HepG2 (cell line): Measurements from ENCODE around the gene FBXW8. TPM values are rescaled to one million over a fixed set of nuclear protein-coding genes. Genes with fewer than 3 reads are reported as not detected.

Experiments used
- ATAC-seq: fragments of 200-7000 bp; cut with Tn5 transposase; 3 replicates; pipeline ENCODE4 v1.9.1; 2020; ENCODE audit warnings: mild to moderate bottlenecking, moderate library complexity
- BruUV-seq: library from RNA; stranded (reverse); fragments of 400-500 nt; replicated peaks from 2 replicates; lab custom pipeline; 2021; lab: Mats Ljungman, UMichigan
- CTCF ChIA-PET: fragments of 300-600 bp; formaldehyde crosslinking; extraction: SDS; loops from one replicate; lab custom pipeline; 2021; ENCODE audit warnings: low total read pairs, inconsistent platforms, low intra/inter-chr PET ratio; lab: Yijun Ruan, JAX
- POLR2A ChIA-PET: fragments of 350-600 bp; sonication (Branson Sonifier 250); formaldehyde crosslinking; loops from one replicate; lab custom pipeline; 2020; ENCODE audit warnings: antibody characterized with exemption, inconsistent platforms; lab: Yijun Ruan, JAX
- DNase-seq: peaks from one replicate; pipeline ENCODE4 v3.0.0-alpha.2; 2015; ENCODE audit warnings: low spot score
- FAIRE-seq: peaks from 3 replicates; lab custom pipeline; 2011; peaks lifted over from hg19 to GRCh38; lab: Jason Lieb, UNC
- H2AFZ ChIP-seq: one replicate; pipeline ENCODE4 v1.6.1; 2011; ENCODE audit warnings: low read length, inconsistent platforms
- H3K27ac ChIP-seq: fragments of 300-600 bp; 3 replicates; pipeline ENCODE4 v1.8.0; 2011; ENCODE audit warnings: mixed run types, mild to moderate bottlenecking, mixed read lengths, low read length, inconsistent platforms; ENCODE audit not compliant: insufficient read depth; ENCODE audit errors: extremely low read length
- H3K27me3 ChIP-seq, 2 experiments: fragments of 200-600 bp in 1 of 2; 2 replicates in 1 of 2; 3 replicates in 1 of 2; pipeline versions ENCODE4 v1.6.0 to v1.8.0; 2011; ENCODE audit warnings: low read length in 2 of 2, mild to moderate bottlenecking in 2 of 2, moderate library complexity in 2 of 2, inconsistent platforms in 1 of 2; ENCODE audit not compliant: insufficient read depth in 2 of 2, control insufficient read depth in 1 of 2
- H3K36me3 ChIP-seq, 2 experiments: fragments of 200-600 bp in 1 of 2; replicated peaks in 1 of 2; 2 replicates in 1 of 2; 3 replicates in 1 of 2; pipeline versions ENCODE4 v1.5.1 to v1.8.0; 2011; ENCODE audit warnings: low read length in 2 of 2, inconsistent platforms in 1 of 2; ENCODE audit not compliant: insufficient read depth in 2 of 2, control insufficient read depth in 1 of 2
- H3K4me1 ChIP-seq: 2 replicates; pipeline ENCODE4 v1.5.1; 2012; ENCODE audit warnings: low read length, inconsistent platforms; ENCODE audit not compliant: insufficient read depth
- H3K4me2 ChIP-seq: 2 replicates; pipeline ENCODE4 v1.6.0; 2011; ENCODE audit warnings: low read depth, low read length, inconsistent platforms
- H3K4me3 ChIP-seq, 3 experiments: fragments of 200-600 bp in 1 of 3; sonication (generic), shearing (Covaris generic) in 1 of 3; replicated peaks in 1 of 3; 2 replicates each; pipeline ENCODE4 v1.5.1; 2011 to 2016; ENCODE audit warnings: low read length in 3 of 3, inconsistent platforms in 2 of 3, low read depth in 2 of 3, mild to moderate bottlenecking in 2 of 3, control low read depth in 1 of 3, mixed read lengths in 1 of 3; ENCODE audit not compliant: insufficient read depth in 1 of 3
- H3K79me2 ChIP-seq: one replicate; pipeline ENCODE4 v1.6.1; 2011; ENCODE audit warnings: low read length, inconsistent platforms; ENCODE audit not compliant: insufficient read depth
- H3K9ac ChIP-seq: 2 replicates; pipeline ENCODE4 v1.6.0; 2011; ENCODE audit warnings: mild to moderate bottlenecking, low read depth, low read length, inconsistent platforms; ENCODE audit not compliant: insufficient read depth
- H3K9me3 ChIP-seq: 2 replicates; pipeline ENCODE4 v1.5.1; 2012; ENCODE audit warnings: mild to moderate bottlenecking, low read length
- H4K20me1 ChIP-seq: 2 replicates; pipeline ENCODE4 v1.6.0; 2011; ENCODE audit warnings: inconsistent platforms, mild to moderate bottlenecking, low read length, moderate library complexity; ENCODE audit not compliant: insufficient read depth
- IRF2 ChIP-seq: IDR thresholded peaks from 2 replicates; pipeline ENCODE4 v1.6.1; 2018; ENCODE audit warnings: missing genetic modification reagents, missing compliant biosample characterization
- KLF15 ChIP-seq: sonication (generic); formaldehyde crosslinking; IDR thresholded peaks from 2 replicates; pipeline ENCODE4 v1.8.1; 2023; ENCODE audit warnings: borderline replicate concordance, mild to moderate bottlenecking, inconsistent platforms, missing genetic modification reagents, mixed read lengths
- ZNF451 ChIP-seq: sonication (generic); formaldehyde crosslinking; IDR thresholded peaks from 2 replicates; pipeline ENCODE4 v1.5.0; 2020; ENCODE audit warnings: mild to moderate bottlenecking, missing genetic modification reagents
- ZNF75D ChIP-seq: sonication (generic); formaldehyde crosslinking; IDR thresholded peaks from 2 replicates; pipeline ENCODE4 v1.8.1; 2023; ENCODE audit warnings: missing genetic modification reagents, mild to moderate bottlenecking, borderline replicate concordance
- ZNF878 ChIP-seq: sonication (generic); formaldehyde crosslinking; IDR thresholded peaks from 2 replicates; pipeline ENCODE4 v1.8.1; 2023; ENCODE audit warnings: mild to moderate bottlenecking, missing genetic modification reagents, moderate library complexity
- WGBS: methylation state at CpG from one replicate; pipeline ENCODE4 v1.1.6; 2017; ENCODE audit warnings: low lambda C conversion rate; 5-methylcytosine and 5-hydroxymethylcytosine counted together
- in situ Hi-C: cut with HindIII; loops from 2 replicates; pipeline ENCODE4 v1.10.0; 2017; ENCODE audit warnings: low pct_unique_long_range_greater_than_20kb; ENCODE audit not compliant: extremely low pct_ligation_motif_present
- intact Hi-C: fragments of 100-400 bp; cut with micrococcal nuclease; formaldehyde crosslinking; loops from one replicate; pipeline ENCODE4 v1.10.0; 2022; ENCODE audit not compliant: unreplicated experiment
- polyA plus RNA-seq, 8 experiments: library from polyadenylated mRNA; depleted of rRNA in 3 of 8; stranded (reverse) in 7 of 8; unstranded in 1 of 8; fragments of >200 nt; fragmentation: Illumina TruSeq in 4 of 8; extraction: Trizol in 4 of 8; gene quantifications; 2 replicates each; pipeline versions ENCODE4 v1.2.1 to v1.2.3, GENCODE V29; 2011 to 2016; ENCODE audit warnings: low read depth in 4 of 8, missing spikeins in 1 of 8, mixed read lengths in 1 of 8; ENCODE audit not compliant: insufficient read depth in 1 of 8
- total RNA-seq, 5 experiments: library from RNA; depleted of rRNA; stranded (reverse); fragments of >200 nt; fragmentation: Illumina TruSeq; extraction: Trizol; gene quantifications; 2 replicates each; pipeline ENCODE4 v1.2.3, GENCODE V29; 2016; ENCODE audit warnings: low read depth in 1 of 5
- TF ChIP-seq, protein P1 (sequence below): sonication (generic); formaldehyde crosslinking; IDR thresholded peaks from 2 replicates; pipeline ENCODE4 v1.4.0; 2020; ENCODE audit warnings: missing genetic modification reagents
- TF ChIP-seq, protein P2 (sequence below): sonication (generic); formaldehyde crosslinking; IDR thresholded peaks from 2 replicates; pipeline ENCODE4 v1.4.0; 2020; ENCODE audit warnings: missing genetic modification reagents
- TF ChIP-seq, protein P3 (sequence below): sonication (generic); formaldehyde crosslinking; IDR thresholded peaks from 2 replicates; pipeline ENCODE4 v1.4.0; 2020; ENCODE audit warnings: missing genetic modification reagents
- TF ChIP-seq, protein P4 (sequence below): sonication (generic); formaldehyde crosslinking; IDR thresholded peaks from 2 replicates; pipeline ENCODE4 v1.4.0; 2020; ENCODE audit warnings: mild to moderate bottlenecking, missing genetic modification reagents, borderline replicate concordance

Gene FBXW8
- total and polyA plus RNA-seq, 2 of the 13 experiments (the other 11 are each of a cell fraction or from before 2014, with no cell fraction given): 5.1 to 5.9 TPM

DNA sequence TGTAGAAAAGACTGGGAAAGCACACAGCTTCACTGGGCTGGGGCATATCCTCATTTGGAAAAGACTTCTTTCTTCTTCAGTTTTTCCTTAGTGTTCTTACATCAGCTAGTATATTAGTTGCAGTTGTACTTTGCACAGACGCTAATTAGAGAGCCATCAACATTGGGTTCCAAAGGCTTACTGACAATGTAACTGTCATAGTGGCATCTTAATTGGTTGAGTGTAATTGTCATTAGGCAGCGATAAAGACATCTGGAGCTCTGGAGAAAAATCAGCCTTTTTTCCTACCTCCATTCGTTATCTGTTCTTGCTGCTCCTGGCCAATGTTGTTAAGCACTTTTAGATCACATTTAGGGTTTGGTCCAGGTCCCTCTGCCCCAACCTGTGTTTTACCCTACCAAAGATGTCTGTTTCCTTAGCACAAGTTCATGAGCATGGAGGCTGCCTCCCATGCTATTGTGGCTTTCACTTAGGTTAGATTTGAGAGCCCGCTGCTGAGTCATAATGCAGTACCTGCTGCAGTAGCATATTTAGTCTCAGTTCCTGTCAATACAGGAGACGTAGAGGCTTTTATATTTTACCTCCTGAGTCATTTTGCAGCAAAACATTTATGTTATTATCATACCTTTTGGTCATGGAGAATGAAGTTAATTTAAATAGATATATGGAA lies 49.2 kb downstream of the FBXW8 start:
- Histone ChIP-seq H3K27ac (no peak overlapping the region), H3K79me2 (no peaks in the 10 kb centered on the region), H3K4me1 (no peaks in the 10 kb centered on the region), H3K36me3 (no peaks in the 10 kb centered on the region; a peak in 1 of 5 replicates), H3K4me3 (no peak overlapping the region), H3K9me3 (no peaks in the 10 kb centered on the region), H3K27me3 (no peaks in the 10 kb centered on the region), H2AFZ (no peak overlapping the region), H4K20me1 (no peaks in the 10 kb centered on the region), H3K4me2 (no peak overlapping the region), H3K9ac (no peak overlapping the region)
- CTCF ChIA-PET: no interaction called here
- DNase-seq: no peak
- POLR2A ChIA-PET: no interaction called here
- 92% methylated on average over 5 of the region's 5 CpGs for WGBS
- BruUV-seq: no TSS peak
- TF ChIP-seq IRF2: no peak
- no peak for TF ChIP-seq KLF15 (CRISPR knock-in tag)
- TF ChIP-seq, protein P1, sequence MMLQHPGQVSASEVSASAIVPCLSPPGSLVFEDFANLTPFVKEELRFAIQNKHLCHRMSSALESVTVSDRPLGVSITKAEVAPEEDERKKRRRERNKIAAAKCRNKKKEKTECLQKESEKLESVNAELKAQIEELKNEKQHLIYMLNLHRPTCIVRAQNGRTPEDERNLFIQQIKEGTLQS (CRISPR knock-in tag): no peak
- TF ChIP-seq ZNF75D (CRISPR knock-in tag): no peak
- no peak for TF ChIP-seq ZNF451 (CRISPR knock-in tag)
- no peak for FAIRE-seq
- intact Hi-C loops (no loop called here), in situ Hi-C loops (no loop called here)
- no peak for ATAC-seq

DNA sequence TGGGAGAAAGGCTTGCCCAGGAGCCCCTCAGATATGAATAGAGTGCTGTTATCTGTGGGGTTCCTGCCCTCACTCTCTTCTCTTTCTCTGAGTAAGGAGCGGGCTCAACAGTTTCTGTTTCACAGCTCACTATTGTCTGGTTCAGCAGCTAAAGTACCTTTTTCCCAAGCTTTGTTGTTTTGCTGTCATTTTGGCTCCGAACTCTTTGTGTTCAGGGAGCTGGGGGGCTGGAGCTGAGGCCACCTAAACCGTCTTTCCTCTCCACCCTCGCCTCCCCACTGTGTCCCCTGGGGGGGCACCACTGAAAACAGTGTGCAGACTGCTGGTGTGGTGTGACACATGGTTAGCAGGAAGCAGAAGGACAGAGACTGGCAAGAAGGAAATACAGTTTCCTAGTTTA lies 51.4 kb downstream of the FBXW8 start:
- DNase-seq (no peak), ATAC-seq (no peak), FAIRE-seq (no peak)
- in situ Hi-C loops (no loop called here), intact Hi-C loops (no loop called here)
- 91% methylated on average over 4 of the region's 4 CpGs for WGBS
- Histone ChIP-seq H3K27ac (no peak overlapping the region), H3K79me2 (no peaks in the 10 kb centered on the region), H4K20me1 (no peaks in the 10 kb centered on the region), H3K36me3 (peaks cover 2 to 7% of the 10 kb centered on the region in 2 experiments; a peak in 3 of 5 replicates), H3K4me2 (no peak overlapping the region), H3K9me3 (no peaks in the 10 kb centered on the region), H3K4me3 (no peak overlapping the region), H3K4me1 (no peaks in the 10 kb centered on the region), H2AFZ (no peak overlapping the region), H3K9ac (no peak overlapping the region), H3K27me3 (no peaks in the 10 kb centered on the region)
- ChIA-PET CTCF (no interaction called here), POLR2A (no interaction called here)
- no TSS peak for BruUV-seq
- TF ChIP-seq, protein P2, sequence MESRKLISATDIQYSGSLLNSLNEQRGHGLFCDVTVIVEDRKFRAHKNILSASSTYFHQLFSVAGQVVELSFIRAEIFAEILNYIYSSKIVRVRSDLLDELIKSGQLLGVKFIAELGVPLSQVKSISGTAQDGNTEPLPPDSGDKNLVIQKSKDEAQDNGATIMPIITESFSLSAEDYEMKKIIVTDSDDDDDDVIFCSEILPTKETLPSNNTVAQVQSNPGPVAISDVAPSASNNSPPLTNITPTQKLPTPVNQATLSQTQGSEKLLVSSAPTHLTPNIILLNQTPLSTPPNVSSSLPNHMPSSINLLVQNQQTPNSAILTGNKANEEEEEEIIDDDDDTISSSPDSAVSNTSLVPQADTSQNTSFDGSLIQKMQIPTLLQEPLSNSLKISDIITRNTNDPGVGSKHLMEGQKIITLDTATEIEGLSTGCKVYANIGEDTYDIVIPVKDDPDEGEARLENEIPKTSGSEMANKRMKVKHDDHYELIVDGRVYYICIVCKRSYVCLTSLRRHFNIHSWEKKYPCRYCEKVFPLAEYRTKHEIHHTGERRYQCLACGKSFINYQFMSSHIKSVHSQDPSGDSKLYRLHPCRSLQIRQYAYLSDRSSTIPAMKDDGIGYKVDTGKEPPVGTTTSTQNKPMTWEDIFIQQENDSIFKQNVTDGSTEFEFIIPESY (CRISPR knock-in tag): no peak
- TF ChIP-seq, protein P3, sequence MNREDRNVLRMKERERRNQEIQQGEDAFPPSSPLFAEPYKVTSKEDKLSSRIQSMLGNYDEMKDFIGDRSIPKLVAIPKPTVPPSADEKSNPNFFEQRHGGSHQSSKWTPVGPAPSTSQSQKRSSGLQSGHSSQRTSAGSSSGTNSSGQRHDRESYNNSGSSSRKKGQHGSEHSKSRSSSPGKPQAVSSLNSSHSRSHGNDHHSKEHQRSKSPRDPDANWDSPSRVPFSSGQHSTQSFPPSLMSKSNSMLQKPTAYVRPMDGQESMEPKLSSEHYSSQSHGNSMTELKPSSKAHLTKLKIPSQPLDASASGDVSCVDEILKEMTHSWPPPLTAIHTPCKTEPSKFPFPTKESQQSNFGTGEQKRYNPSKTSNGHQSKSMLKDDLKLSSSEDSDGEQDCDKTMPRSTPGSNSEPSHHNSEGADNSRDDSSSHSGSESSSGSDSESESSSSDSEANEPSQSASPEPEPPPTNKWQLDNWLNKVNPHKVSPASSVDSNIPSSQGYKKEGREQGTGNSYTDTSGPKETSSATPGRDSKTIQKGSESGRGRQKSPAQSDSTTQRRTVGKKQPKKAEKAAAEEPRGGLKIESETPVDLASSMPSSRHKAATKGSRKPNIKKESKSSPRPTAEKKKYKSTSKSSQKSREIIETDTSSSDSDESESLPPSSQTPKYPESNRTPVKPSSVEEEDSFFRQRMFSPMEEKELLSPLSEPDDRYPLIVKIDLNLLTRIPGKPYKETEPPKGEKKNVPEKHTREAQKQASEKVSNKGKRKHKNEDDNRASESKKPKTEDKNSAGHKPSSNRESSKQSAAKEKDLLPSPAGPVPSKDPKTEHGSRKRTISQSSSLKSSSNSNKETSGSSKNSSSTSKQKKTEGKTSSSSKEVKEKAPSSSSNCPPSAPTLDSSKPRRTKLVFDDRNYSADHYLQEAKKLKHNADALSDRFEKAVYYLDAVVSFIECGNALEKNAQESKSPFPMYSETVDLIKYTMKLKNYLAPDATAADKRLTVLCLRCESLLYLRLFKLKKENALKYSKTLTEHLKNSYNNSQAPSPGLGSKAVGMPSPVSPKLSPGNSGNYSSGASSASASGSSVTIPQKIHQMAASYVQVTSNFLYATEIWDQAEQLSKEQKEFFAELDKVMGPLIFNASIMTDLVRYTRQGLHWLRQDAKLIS: no peak
- TF ChIP-seq, protein P4, sequence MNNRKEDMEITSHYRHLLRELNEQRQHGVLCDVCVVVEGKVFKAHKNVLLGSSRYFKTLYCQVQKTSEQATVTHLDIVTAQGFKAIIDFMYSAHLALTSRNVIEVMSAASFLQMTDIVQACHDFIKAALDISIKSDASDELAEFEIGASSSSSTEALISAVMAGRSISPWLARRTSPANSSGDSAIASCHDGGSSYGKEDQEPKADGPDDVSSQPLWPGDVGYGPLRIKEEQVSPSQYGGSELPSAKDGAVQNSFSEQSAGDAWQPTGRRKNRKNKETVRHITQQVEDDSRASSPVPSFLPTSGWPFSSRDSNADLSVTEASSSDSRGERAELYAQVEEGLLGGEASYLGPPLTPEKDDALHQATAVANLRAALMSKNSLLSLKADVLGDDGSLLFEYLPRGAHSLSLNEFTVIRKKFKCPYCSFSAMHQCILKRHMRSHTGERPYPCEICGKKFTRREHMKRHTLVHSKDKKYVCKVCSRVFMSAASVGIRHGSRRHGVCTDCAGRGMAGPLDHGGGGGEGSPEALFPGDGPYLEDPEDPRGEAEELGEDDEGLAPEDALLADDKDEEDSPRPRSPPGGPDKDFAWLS (CRISPR knock-in tag): no peak
- no peak for TF ChIP-seq ZNF878
